GM10266 (cell line): Measurements from ENCODE around the gene KRT31.
"Not testable (repeated sequence)": the region's sequence is repeated elsewhere in the genome, so short reads cannot be mapped to it uniquely, and the experiment has no call there.

Experiments
- DNase-seq: peaks from one replicate; pipeline ENCODE4 v3.0.0; 2012; ENCODE audit errors: extremely low spot score
- CTCF ChIP-seq: IDR thresholded peaks from 2 replicates; pipeline ENCODE4 v1.5.1; 2012; ENCODE audit warnings: mild to moderate bottlenecking, low read depth; ENCODE audit not compliant: control insufficient read depth, insufficient read depth; ENCODE audit errors: missing control alignments

The KRT31 gene

GRCh38 chr17:41424111-41424635, 26.8 kb upstream of the KRT31 start, which contains the start of gene KRT37:
KRT37 (minus strand) TSS chr17:41424585; CDS start chr17:41424523, 62 bp downstream.
- no peak for TF ChIP-seq CTCF
- DNase-seq, result no peak

- DNase-seq, result not testable (repeated sequence)
Measured at GRCh38 chr17:41422586-41422985, 25.2 kb upstream of the KRT31 start.

GRCh38 chr17:41421617-41422016, 24.2 kb upstream of the KRT31 start:
- no peak for TF ChIP-seq CTCF
- no peak for DNase-seq

GRCh38 chr17:41421116-41421515, 23.7 kb upstream of the KRT31 start:
- no peak for DNase-seq
- no peak for TF ChIP-seq CTCF

GRCh38 chr17:41420134-41420533, 22.7 kb upstream of the KRT31 start:
- no peak for TF ChIP-seq CTCF
- DNase-seq, result no peak

GRCh38 chr17:41419716-41420115, 22.3 kb upstream of the KRT31 start:
- no peak for TF ChIP-seq CTCF
- DNase-seq, result no peak

GRCh38 chr17:41418116-41418860, 20.9 kb upstream of the KRT31 start:
- no peak for DNase-seq
- no peak for TF ChIP-seq CTCF
